HEK293 (cell line): Measurements from ENCODE around the gene FEZF1.

Experiments
- CTCF ChIA-PET: fragments of 350-600 bp; formaldehyde crosslinking; extraction: SDS; loops from one replicate; lab custom pipeline; 2021; ENCODE audit warnings: antibody characterized with exemption; lab: Yijun Ruan, JAX
- POLR2A ChIA-PET: fragments of 300-600 bp; formaldehyde crosslinking; extraction: SDS; loops from one replicate; lab custom pipeline; 2020; ENCODE audit warnings: antibody characterized with exemption, inconsistent platforms; lab: Yijun Ruan, JAX
- H3K27ac ChIP-seq: fragments of 200-500 bp; sonication (Bioruptor generic); 2 replicates; pipeline ENCODE4 v1.5.1; 2014; ENCODE audit warnings: low read depth, low read length, control low read depth, inconsistent platforms; ENCODE audit errors: extremely low read depth
- H3K36me3 ChIP-seq, 2 experiments: fragments of 200-500 bp in 1 of 2; sonication (Bioruptor generic) in 1 of 2; 1 replicate in 1 of 2; 2 replicates in 1 of 2; pipeline ENCODE4 v1.5.1; 2014 to 2017; ENCODE audit warnings: inconsistent platforms in 2 of 2, low read length in 2 of 2; ENCODE audit not compliant: control insufficient read depth in 2 of 2, insufficient read depth in 1 of 2
- H3K4me1 ChIP-seq: fragments of 200-500 bp; sonication (Bioruptor generic); 2 replicates; pipeline ENCODE4 v1.5.1; 2014; ENCODE audit warnings: mild to moderate bottlenecking, low read length, inconsistent platforms; ENCODE audit not compliant: control insufficient read depth, insufficient read depth
- H3K4me3 ChIP-seq: 2 replicates; pipeline ENCODE4 v1.5.1; 2011; ENCODE audit warnings: low read depth, mild to moderate bottlenecking, control low read depth, low read length, moderate library complexity
- H3K9me3 ChIP-seq: fragments of 200-500 bp; sonication (Bioruptor generic); 2 replicates; pipeline ENCODE4 v1.5.1; 2014; ENCODE audit warnings: low read depth, low read length, inconsistent platforms; ENCODE audit not compliant: control insufficient read depth, insufficient read depth
- FEZF1 ChIP-seq: fragments of 450-650 bp; formaldehyde crosslinking; IDR thresholded peaks from 2 replicates; pipeline ENCODE4 v1.5.1; 2016; ENCODE audit warnings: missing biosample characterization, missing genetic modification characterization
- PRDM1 ChIP-seq: fragments of 450-650 bp; formaldehyde crosslinking; IDR thresholded peaks from 2 replicates; pipeline ENCODE4; 2016; ENCODE audit warnings: missing biosample characterization, missing genetic modification characterization
- SALL2 ChIP-seq: fragments of 450-650 bp; formaldehyde crosslinking; IDR thresholded peaks from 2 replicates; pipeline ENCODE4 v1.5.0; 2017; ENCODE audit warnings: missing biosample characterization, mild to moderate bottlenecking, missing genetic modification characterization, borderline replicate concordance
- SP7 ChIP-seq: fragments of 450-650 bp; formaldehyde crosslinking; IDR thresholded peaks from 2 replicates; pipeline ENCODE4 v1.5.1; 2016; ENCODE audit warnings: missing biosample characterization, missing genetic modification characterization
- WT1 ChIP-seq: fragments of 450-650 bp; formaldehyde crosslinking; IDR thresholded peaks from 2 replicates; pipeline ENCODE4 v1.5.1; 2016; ENCODE audit warnings: missing biosample characterization, missing genetic modification characterization
- ZFP37 ChIP-seq: fragments of 450-650 bp; formaldehyde crosslinking; IDR thresholded peaks from 2 replicates; pipeline ENCODE4 v1.5.1; 2016; ENCODE audit warnings: missing biosample characterization, missing genetic modification characterization
- ZNF121 ChIP-seq: fragments of 450-650 bp; formaldehyde crosslinking; IDR thresholded peaks from 2 replicates; pipeline ENCODE4 v1.5.1; 2016; ENCODE audit warnings: missing biosample characterization, missing genetic modification characterization
- ZNF138 ChIP-seq: fragments of 450-650 bp; formaldehyde crosslinking; IDR thresholded peaks from 2 replicates; pipeline ENCODE4 v1.5.1; 2016; ENCODE audit warnings: missing biosample characterization, missing genetic modification characterization, borderline replicate concordance
- ZNF157 ChIP-seq: fragments of 450-650 bp; formaldehyde crosslinking; IDR thresholded peaks from 2 replicates; pipeline ENCODE4 v1.5.1; 2016; ENCODE audit warnings: missing biosample characterization, missing genetic modification characterization
- ZNF174 ChIP-seq: fragments of 450-650 bp; formaldehyde crosslinking; IDR thresholded peaks from 2 replicates; pipeline ENCODE4 v1.5.0; 2017; ENCODE audit warnings: missing biosample characterization, mild to moderate bottlenecking, missing genetic modification characterization
- ZNF2 ChIP-seq: fragments of 450-650 bp; formaldehyde crosslinking; IDR thresholded peaks from 2 replicates; pipeline ENCODE4 v1.5.1; 2016; ENCODE audit warnings: missing biosample characterization, missing genetic modification characterization
- ZNF202 ChIP-seq: fragments of 450-650 bp; formaldehyde crosslinking; IDR thresholded peaks from 2 replicates; pipeline ENCODE4 v1.5.1; 2016; ENCODE audit warnings: missing biosample characterization, missing genetic modification characterization, borderline replicate concordance
- ZNF473 ChIP-seq: fragments of 450-650 bp; formaldehyde crosslinking; IDR thresholded peaks from 2 replicates; pipeline ENCODE4 v1.5.1; 2017; ENCODE audit warnings: missing biosample characterization, missing genetic modification characterization
- ZNF530 ChIP-seq: fragments of 450-650 bp; formaldehyde crosslinking; IDR thresholded peaks from 2 replicates; pipeline ENCODE4 v1.5.1; 2016; ENCODE audit warnings: low read depth, missing biosample characterization, missing genetic modification characterization
- ZNF549 ChIP-seq: fragments of 450-650 bp; IDR thresholded peaks from 2 replicates; pipeline ENCODE4 v1.5.1; 2018; ENCODE audit warnings: missing biosample characterization, missing genetic modification characterization, mild to moderate bottlenecking, inconsistent platforms, moderate library complexity
- ZNF621 ChIP-seq: fragments of 450-650 bp; formaldehyde crosslinking; IDR thresholded peaks from 2 replicates; pipeline ENCODE4 v1.5.1; 2017; ENCODE audit warnings: missing biosample characterization, missing genetic modification characterization
- ZNF677 ChIP-seq: fragments of 450-650 bp; IDR thresholded peaks from 2 replicates; pipeline ENCODE4 v1.5.0; 2018; ENCODE audit warnings: missing biosample characterization, mild to moderate bottlenecking, missing genetic modification characterization, moderate library complexity
- ZNF76 ChIP-seq: fragments of 450-650 bp; formaldehyde crosslinking; IDR thresholded peaks from 2 replicates; pipeline ENCODE4; 2016; ENCODE audit warnings: low read depth, missing biosample characterization, missing genetic modification characterization, borderline replicate concordance
- ZNF777 ChIP-seq: fragments of 450-650 bp; formaldehyde crosslinking; IDR thresholded peaks from 2 replicates; pipeline ENCODE4 v1.5.1; 2017; ENCODE audit warnings: missing biosample characterization, missing genetic modification characterization, borderline replicate concordance
- TF ChIP-seq, protein P1 (sequence below): fragments of 450-650 bp; formaldehyde crosslinking; IDR thresholded peaks from 2 replicates; pipeline ENCODE4 v1.5.1; 2016; ENCODE audit warnings: missing biosample characterization, missing genetic modification characterization
- TF ChIP-seq, protein P2 (sequence below): sonication (generic); formaldehyde crosslinking; IDR thresholded peaks from 2 replicates; pipeline ENCODE4 v1.8.1; 2022; ENCODE audit warnings: mild to moderate bottlenecking, moderate library complexity, missing genetic modification reagents
- TF ChIP-seq, protein P3 (sequence below): fragments of 450-650 bp; formaldehyde crosslinking; IDR thresholded peaks from 2 replicates; pipeline ENCODE4 v1.5.1; 2017; ENCODE audit warnings: missing biosample characterization, missing genetic modification characterization
- TF ChIP-seq, protein P4 (sequence below): fragments of 450-650 bp; formaldehyde crosslinking; IDR thresholded peaks from 2 replicates; pipeline ENCODE4 v1.5.1; 2016; ENCODE audit warnings: missing biosample characterization, missing genetic modification characterization
- TF ChIP-seq, protein P5 (sequence below): fragments of 450-650 bp; formaldehyde crosslinking; IDR thresholded peaks from 2 replicates; pipeline ENCODE4 v1.5.1; 2016; ENCODE audit warnings: missing biosample characterization, missing genetic modification characterization

The FEZF1 gene

DNA sequence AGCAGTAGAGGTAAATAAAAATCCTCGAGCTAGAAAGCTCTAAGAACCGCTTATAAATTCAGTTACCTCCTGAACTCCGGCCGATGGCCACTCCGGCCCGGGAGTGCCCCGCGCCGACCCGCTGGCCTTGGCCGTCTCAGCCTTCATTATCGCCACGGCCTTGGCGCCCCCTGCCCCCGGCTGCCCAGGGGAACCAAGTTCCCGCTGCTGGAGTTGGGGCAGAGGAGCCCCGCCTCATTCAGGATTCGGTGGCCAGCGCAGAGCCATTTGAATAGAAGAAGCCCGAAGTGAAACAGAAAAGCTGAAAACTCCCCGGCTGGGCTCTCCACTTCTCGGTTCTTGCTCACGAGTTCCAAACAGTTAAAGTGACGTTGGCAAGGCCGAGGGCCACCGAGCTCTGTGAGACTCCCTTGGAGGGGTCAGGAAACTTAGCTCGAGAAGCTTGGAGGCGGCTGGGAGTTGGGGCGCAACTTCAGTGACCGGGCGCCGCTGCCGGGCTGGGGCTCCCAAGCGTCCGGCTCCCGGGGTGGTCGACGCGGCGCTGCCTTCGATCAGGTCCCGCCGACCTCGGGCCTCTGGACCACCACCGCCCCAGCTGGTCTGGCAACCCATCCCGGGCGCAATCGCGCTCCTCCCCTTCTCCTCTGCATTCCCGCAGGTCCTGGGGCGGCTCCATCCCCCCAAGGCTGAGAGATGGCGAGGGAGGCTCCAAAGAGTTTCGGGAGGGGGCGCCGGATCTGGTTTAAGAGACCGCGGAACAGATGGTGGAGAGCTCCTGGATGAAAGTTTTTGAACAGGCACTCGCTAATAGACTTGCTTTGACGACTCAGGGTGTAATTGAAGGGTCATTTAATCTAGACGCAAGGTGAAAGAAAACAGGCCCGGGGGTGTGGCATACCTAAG is 5.8 kb upstream of the FEZF1 start:
- CTCF ChIA-PET = interaction anchor here (0.7 kb wide), 2 partner anchors 56 to 217 kb away, joined by 3 to 5 read pairs; no protein-coding TSS in a partner anchor

DNA sequence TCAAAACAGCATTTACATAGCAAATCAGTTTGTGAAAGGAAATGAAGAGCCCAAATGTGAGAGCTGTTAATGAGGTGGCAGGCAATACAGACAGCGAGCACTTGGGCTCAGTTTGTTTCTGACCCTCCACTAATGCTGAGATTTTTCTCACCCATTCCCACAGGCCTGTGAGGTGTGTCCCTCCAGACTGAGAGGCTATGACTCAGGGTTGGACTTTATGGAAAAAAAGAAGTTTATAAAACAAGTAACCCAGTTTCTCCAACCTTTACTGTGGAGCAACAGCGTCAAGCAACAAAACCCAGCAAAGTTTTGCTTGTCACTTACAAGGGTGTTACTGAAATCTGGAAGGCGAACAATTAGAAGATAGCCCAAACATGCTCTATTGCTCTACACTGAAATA is 4.9 kb upstream of the FEZF1 start:
- no peak for TF ChIP-seq ZNF157 (tag by site-specific recombination)
- no peak for TF ChIP-seq ZNF138 (tag by site-specific recombination)
- no peak for TF ChIP-seq ZNF202 (tag by site-specific recombination)
- no peak for TF ChIP-seq ZNF174 (tag by site-specific recombination)
- TF ChIP-seq ZFP37 (tag by site-specific recombination) = no peak
- TF ChIP-seq, protein P1, sequence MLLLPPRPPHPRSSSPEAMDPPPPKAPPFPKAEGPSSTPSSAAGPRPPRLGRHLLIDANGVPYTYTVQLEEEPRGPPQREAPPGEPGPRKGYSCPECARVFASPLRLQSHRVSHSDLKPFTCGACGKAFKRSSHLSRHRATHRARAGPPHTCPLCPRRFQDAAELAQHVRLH = no peak
- TF ChIP-seq ZNF621 (tag by site-specific recombination) = no peak
- TF ChIP-seq, all 188 proteins: peak for 0
- CTCF ChIA-PET = no interaction called here
- Histone ChIP-seq H3K36me3 (no peaks in the 10 kb centered on the region), H3K9me3 (no peaks in the 10 kb centered on the region), H3K4me1 (no peaks in the 10 kb centered on the region), H3K4me3 (no peak overlapping the region), H3K27ac (no peak overlapping the region)
- POLR2A ChIA-PET = no interaction called here

More for the DNA sequence above, 5.8 kb upstream of the FEZF1 start:
- Histone ChIP-seq H3K36me3 (no peaks in the 10 kb centered on the region), H3K4me1 (no peaks in the 10 kb centered on the region), H3K4me3 (no peak overlapping the region), H3K27ac (no peak overlapping the region), H3K9me3 (no peaks in the 10 kb centered on the region)
- TF ChIP-seq, protein P2, sequence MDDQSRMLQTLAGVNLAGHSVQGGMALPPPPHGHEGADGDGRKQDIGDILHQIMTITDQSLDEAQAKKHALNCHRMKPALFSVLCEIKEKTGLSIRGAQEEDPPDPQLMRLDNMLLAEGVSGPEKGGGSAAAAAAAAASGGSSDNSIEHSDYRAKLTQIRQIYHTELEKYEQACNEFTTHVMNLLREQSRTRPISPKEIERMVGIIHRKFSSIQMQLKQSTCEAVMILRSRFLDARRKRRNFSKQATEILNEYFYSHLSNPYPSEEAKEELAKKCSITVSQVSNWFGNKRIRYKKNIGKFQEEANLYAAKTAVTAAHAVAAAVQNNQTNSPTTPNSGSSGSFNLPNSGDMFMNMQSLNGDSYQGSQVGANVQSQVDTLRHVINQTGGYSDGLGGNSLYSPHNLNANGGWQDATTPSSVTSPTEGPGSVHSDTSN = no peak
- no peak for TF ChIP-seq SP7 (tag by site-specific recombination)
- no peak for TF ChIP-seq ZNF473 (tag by site-specific recombination)
- no peak for TF ChIP-seq ZNF530 (tag by site-specific recombination)
- TF ChIP-seq PRDM1 = no peak
- TF ChIP-seq ZNF549 (tag by site-specific recombination) = no peak
- no peak for TF ChIP-seq ZNF2 (tag by site-specific recombination)
- no peak for TF ChIP-seq SALL2 (tag by site-specific recombination)
- TF ChIP-seq ZNF121 (tag by site-specific recombination) = no peak
- no peak for TF ChIP-seq ZNF677 (tag by site-specific recombination)
- TF ChIP-seq WT1 (tag by site-specific recombination) = no peak
- TF ChIP-seq, protein P3, sequence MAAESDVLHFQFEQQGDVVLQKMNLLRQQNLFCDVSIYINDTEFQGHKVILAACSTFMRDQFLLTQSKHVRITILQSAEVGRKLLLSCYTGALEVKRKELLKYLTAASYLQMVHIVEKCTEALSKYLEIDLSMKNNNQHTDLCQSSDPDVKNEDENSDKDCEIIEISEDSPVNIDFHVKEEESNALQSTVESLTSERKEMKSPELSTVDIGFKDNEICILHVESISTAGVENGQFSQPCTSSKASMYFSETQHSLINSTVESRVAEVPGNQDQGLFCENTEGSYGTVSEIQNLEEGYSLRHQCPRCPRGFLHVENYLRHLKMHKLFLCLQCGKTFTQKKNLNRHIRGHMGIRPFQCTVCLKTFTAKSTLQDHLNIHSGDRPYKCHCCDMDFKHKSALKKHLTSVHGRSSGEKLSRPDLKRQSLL = no peak
- TF ChIP-seq, protein P4, sequence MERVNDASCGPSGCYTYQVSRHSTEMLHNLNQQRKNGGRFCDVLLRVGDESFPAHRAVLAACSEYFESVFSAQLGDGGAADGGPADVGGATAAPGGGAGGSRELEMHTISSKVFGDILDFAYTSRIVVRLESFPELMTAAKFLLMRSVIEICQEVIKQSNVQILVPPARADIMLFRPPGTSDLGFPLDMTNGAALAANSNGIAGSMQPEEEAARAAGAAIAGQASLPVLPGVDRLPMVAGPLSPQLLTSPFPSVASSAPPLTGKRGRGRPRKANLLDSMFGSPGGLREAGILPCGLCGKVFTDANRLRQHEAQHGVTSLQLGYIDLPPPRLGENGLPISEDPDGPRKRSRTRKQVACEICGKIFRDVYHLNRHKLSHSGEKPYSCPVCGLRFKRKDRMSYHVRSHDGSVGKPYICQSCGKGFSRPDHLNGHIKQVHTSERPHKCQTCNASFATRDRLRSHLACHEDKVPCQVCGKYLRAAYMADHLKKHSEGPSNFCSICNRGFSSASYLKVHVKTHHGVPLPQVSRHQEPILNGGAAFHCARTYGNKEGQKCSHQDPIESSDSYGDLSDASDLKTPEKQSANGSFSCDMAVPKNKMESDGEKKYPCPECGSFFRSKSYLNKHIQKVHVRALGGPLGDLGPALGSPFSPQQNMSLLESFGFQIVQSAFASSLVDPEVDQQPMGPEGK (tag by site-specific recombination) = no peak
- TF ChIP-seq, protein P5, sequence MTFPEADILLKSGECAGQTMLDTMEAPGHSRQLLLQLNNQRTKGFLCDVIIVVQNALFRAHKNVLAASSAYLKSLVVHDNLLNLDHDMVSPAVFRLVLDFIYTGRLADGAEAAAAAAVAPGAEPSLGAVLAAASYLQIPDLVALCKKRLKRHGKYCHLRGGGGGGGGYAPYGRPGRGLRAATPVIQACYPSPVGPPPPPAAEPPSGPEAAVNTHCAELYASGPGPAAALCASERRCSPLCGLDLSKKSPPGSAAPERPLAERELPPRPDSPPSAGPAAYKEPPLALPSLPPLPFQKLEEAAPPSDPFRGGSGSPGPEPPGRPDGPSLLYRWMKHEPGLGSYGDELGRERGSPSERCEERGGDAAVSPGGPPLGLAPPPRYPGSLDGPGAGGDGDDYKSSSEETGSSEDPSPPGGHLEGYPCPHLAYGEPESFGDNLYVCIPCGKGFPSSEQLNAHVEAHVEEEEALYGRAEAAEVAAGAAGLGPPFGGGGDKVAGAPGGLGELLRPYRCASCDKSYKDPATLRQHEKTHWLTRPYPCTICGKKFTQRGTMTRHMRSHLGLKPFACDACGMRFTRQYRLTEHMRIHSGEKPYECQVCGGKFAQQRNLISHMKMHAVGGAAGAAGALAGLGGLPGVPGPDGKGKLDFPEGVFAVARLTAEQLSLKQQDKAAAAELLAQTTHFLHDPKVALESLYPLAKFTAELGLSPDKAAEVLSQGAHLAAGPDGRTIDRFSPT (tag by site-specific recombination) = no peak
- no peak for TF ChIP-seq ZNF777 (tag by site-specific recombination)
- no peak for TF ChIP-seq FEZF1 (tag by site-specific recombination)
- no peak for TF ChIP-seq ZNF76
- POLR2A ChIA-PET = no interaction called here
